Thymus (tissue), 14 donors: ENCODE data around the gene GP9. TPM values are rescaled to one million over a fixed set of nuclear protein-coding genes. Genes with fewer than 3 reads are reported as not detected.

ENCODE experiments used
- DNase-seq, 9 donors: peaks; one replicate each; pipeline ENCODE4 v3.0.0-alpha.2; 2013; ENCODE audit warnings: low spot score in 9 of 9, low read depth in 6 of 9, missing footprints in 1 of 9
- H3K27ac ChIP-seq, 2 donors: one replicate each; pipeline ENCODE4 v1.5.1; 2013; ENCODE audit warnings: control low read depth in 1 of 2, low read depth in 1 of 2, low read length in 1 of 2, mild to moderate bottlenecking in 1 of 2, moderate library complexity in 1 of 2
- H3K27me3 ChIP-seq, 2 donors: one replicate each; pipeline ENCODE4 v1.5.1; 2013; ENCODE audit warnings: low read length in 1 of 2; ENCODE audit not compliant: control insufficient read depth in 2 of 2, insufficient read depth in 1 of 2
- H3K36me3 ChIP-seq, 2 donors: one replicate each; pipeline ENCODE4 v1.5.1; 2013; ENCODE audit warnings: low read length in 1 of 2, mild to moderate bottlenecking in 1 of 2, moderate library complexity in 1 of 2; ENCODE audit not compliant: control insufficient read depth in 2 of 2, insufficient read depth in 2 of 2
- H3K4me1 ChIP-seq, 2 donors: one replicate each; pipeline ENCODE4 v1.5.1; 2013; ENCODE audit warnings: low read length in 2 of 2; ENCODE audit not compliant: control insufficient read depth in 2 of 2, insufficient read depth in 2 of 2
- H3K4me3 ChIP-seq, 2 donors: one replicate each; pipeline ENCODE4 v1.5.1; 2013; ENCODE audit warnings: low read length in 2 of 2, control low read depth in 1 of 2, mild to moderate bottlenecking in 1 of 2
- H3K9me3 ChIP-seq, 2 donors: one replicate each; pipeline ENCODE4 v1.5.1; 2013; ENCODE audit warnings: low read length in 1 of 2, mild to moderate bottlenecking in 1 of 2; ENCODE audit not compliant: control insufficient read depth in 2 of 2, insufficient read depth in 1 of 2
- WGBS: extraction: QIAGEN DNeasy Blood & Tissue Kit; methylation state at CpG from one replicate; pipeline ENCODE4 v1.1.7; 2013; 5-methylcytosine and 5-hydroxymethylcytosine counted together
- long read RNA-seq, 10 donors: transcript quantifications; one replicate each; lab custom pipeline, GENCODE V29; 2026
- polyA plus RNA-seq: library from polyadenylated mRNA; stranded (reverse); fragments of 200-250 nt; gene quantifications from one replicate; pipeline ENCODE4 v1.2.3, GENCODE V29; 2013
- total RNA-seq: library from RNA; stranded (reverse); fragments of 120-200 nt; gene quantifications from one replicate; pipeline ENCODE4 v1.2.4, GENCODE V29; 2013
- donor health status: healthy.

GP9 gene
- total RNA-seq (0.14 TPM), polyA plus RNA-seq (0.02 TPM)
- long read RNA-seq, donor 1 = 0 reads
- long read RNA-seq, donor 2 = 0 reads
- long read RNA-seq, donor 3 = 0 reads
- long read RNA-seq, donor 4 = 0 reads
- long read RNA-seq, donor 5, partial matches to known transcripts = 0 of 1 reads
- long read RNA-seq, donor 5, other reads (novel, unspliced or antisense) = 0 of 1 reads
- long read RNA-seq, donor 6, partial matches to known transcripts = 39 of 74 reads
- long read RNA-seq, donor 6, other reads (novel, unspliced or antisense) = 35 of 74 reads
- long read RNA-seq, donor 7, partial matches to known transcripts = 395 of 519 reads
- long read RNA-seq, donor 7, other reads (novel, unspliced or antisense) = 124 of 519 reads
- long read RNA-seq, donor 8 = 0 reads
- long read RNA-seq, donor 9 = 0 reads
- long read RNA-seq, donor 10 = 0 reads

GRCh38 chr3:129060276-129061022 lies at the start of gene GP9:
Gene GP9 (plus strand): TSS chr3:129060779. CDS start chr3:129061740, 961 bp downstream.
- Histone ChIP-seq H3K27me3 (no peaks in the 10 kb centered on the region), H3K36me3 (no peaks in the 10 kb centered on the region), H3K4me1 (peaks cover 0 to 3% of the 10 kb centered on the region in 2 donors), H3K9me3 (no peaks in the 10 kb centered on the region), H3K27ac (no peak within 1 kb of the TSS), H3K4me3 (no peak within 1 kb of the TSS)
- no peak for DNase-seq
- 77% methylated on average over 13 of the region's 13 CpGs for WGBS

- Histone ChIP-seq H3K27ac (peak overlapping the region in 1 of 2 donors; percentile 9), H3K36me3 (no peaks in the 10 kb centered on the region), H3K4me1 (peaks cover 20 to 38% of the 10 kb centered on the region in 2 donors), H3K27me3 (no peaks in the 10 kb centered on the region), H3K4me3 (no peak overlapping the region), H3K9me3 (no peaks in the 10 kb centered on the region)
- DNase-seq = no peak
- WGBS = 98% methylated on average over 3 of the region's 3 CpGs
These were observed 47.1 kb upstream of the GP9 start for GRCh38 chr3:129013491-129013891.

- H3K27ac ChIP-seq = peak overlapping the region in 1 of 2 donors; percentile 46
- no peak overlapping the region for H3K4me3 ChIP-seq
- no peak for DNase-seq
- H3K36me3 ChIP-seq = no peaks in the 10 kb centered on the region
- peaks cover 20 to 36% of the 10 kb centered on the region in 2 donors for H3K4me1 ChIP-seq
- no peaks in the 10 kb centered on the region for H3K27me3 ChIP-seq
- no peaks in the 10 kb centered on the region for H3K9me3 ChIP-seq
- 98% methylated on average over 13 of the region's 13 CpGs for WGBS
These were observed 46.4 kb upstream of the GP9 start for GRCh38 chr3:129014148-129014547.

GRCh38 chr3:129014793-129015345 lies 45.7 kb upstream of the GP9 start:
- Histone ChIP-seq H3K4me3 (no peak overlapping the region), H3K4me1 (peaks cover 20 to 36% of the 10 kb centered on the region in 2 donors), H3K36me3 (no peaks in the 10 kb centered on the region), H3K27me3 (no peaks in the 10 kb centered on the region), H3K27ac (peak overlapping the region; percentile 95 to 98), H3K9me3 (no peaks in the 10 kb centered on the region)
- DNase-seq = no peak
- WGBS = 95% methylated on average over 9 of the region's 9 CpGs

DNA sequence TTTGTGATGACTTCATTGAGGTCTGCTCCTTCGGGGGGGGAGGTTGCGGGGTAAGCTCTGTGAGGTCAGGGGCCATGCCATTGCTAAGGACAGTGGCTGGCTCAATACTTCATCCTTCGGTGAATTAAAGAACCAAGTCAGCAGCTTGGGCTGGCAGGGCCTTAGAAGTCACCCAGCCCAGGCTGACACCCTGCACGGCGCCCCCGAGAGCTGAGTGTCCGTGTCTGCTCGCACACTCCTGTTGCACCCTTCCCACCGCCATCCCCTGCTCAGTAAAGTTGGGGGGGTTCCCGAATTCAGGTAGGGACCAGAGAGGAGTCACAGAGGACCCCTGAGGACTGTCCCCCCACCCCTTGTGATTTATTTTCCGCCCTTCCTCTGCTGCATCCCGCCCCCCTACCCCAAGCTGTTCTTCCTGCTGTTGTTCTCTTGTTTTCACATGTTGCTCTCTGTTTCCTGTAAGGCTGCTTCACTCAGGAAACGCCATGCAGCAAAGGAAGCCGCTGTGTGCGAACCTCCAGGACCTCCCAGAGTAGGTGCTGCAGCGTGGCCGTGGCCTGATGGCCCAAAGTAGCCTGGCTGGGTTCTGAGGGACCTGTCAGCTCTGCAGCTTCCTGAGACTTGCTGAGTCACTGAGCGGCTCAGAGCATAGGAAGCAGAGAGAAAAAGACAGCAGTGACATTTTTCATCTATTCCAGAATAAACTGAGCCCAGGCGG lies 45.0 kb upstream of the GP9 start:
- Histone ChIP-seq H3K4me1 (peaks cover 20 to 36% of the 10 kb centered on the region in 2 donors), H3K27me3 (no peaks in the 10 kb centered on the region), H3K27ac (peak overlapping the region; percentile 95 to 98), H3K36me3 (no peaks in the 10 kb centered on the region), H3K4me3 (peak overlapping the region; percentile 31 to 39), H3K9me3 (no peaks in the 10 kb centered on the region)
- 26% methylated on average over 19 of the region's 19 CpGs for WGBS
- DNase-seq = peak in 3 of 9 donors; percentile 59 to 87 (median 73)

GRCh38 chr3:129016356-129016719 lies 44.2 kb upstream of the GP9 start:
- peak overlapping the region; percentile 31 to 39 for H3K4me3 ChIP-seq
- H3K27ac ChIP-seq = peak overlapping the region; percentile 95 to 98
- H3K36me3 ChIP-seq = no peaks in the 10 kb centered on the region
- peak in 4 of 9 donors; percentile 75 to 91 (median 82) for DNase-seq
- no peaks in the 10 kb centered on the region for H3K27me3 ChIP-seq
- 5% methylated on average over 6 of the region's 6 CpGs for WGBS
- peaks cover 20 to 38% of the 10 kb centered on the region in 2 donors for H3K4me1 ChIP-seq
- H3K9me3 ChIP-seq = no peaks in the 10 kb centered on the region

GRCh38 chr3:129016720-129017483 lies 43.7 kb upstream of the GP9 start:
- DNase-seq = no peak
- Histone ChIP-seq H3K27ac (peak overlapping the region; percentile 95 to 98), H3K4me3 (no peak overlapping the region), H3K27me3 (no peaks in the 10 kb centered on the region), H3K9me3 (no peaks in the 10 kb centered on the region), H3K36me3 (no peaks in the 10 kb centered on the region), H3K4me1 (peaks cover 20 to 38% of the 10 kb centered on the region in 2 donors)
- WGBS = 95% methylated on average over 14 of the region's 14 CpGs

- no peak for DNase-seq
- WGBS = 80% methylated on average over 7 of the region's 7 CpGs
- peak overlapping the region; percentile 66 to 98 for H3K27ac ChIP-seq
- H3K9me3 ChIP-seq = peaks cover 0 to 1% of the 10 kb centered on the region in 2 donors
- peaks cover 20 to 44% of the 10 kb centered on the region in 2 donors for H3K4me1 ChIP-seq
- no peaks in the 10 kb centered on the region for H3K27me3 ChIP-seq
- no peak overlapping the region for H3K4me3 ChIP-seq
- no peaks in the 10 kb centered on the region for H3K36me3 ChIP-seq
These were observed 43.1 kb upstream of the GP9 start for GRCh38 chr3:129017484-129017899.
